Spleen (tissue), 7 donors: ENCODE measurements around the gene LRP2.

ENCODE experiments used
- POLR2A ChIP-seq, 3 donors: fragments of 450-650 bp; IDR thresholded peaks; one replicate each; pipeline ENCODE4 v1.5.1; 2017; ENCODE audit warnings: antibody characterized with exemption in 3 of 3, mild to moderate bottlenecking in 1 of 3
- POLR2AphosphoS5 ChIP-seq, 3 donors: sonication (generic); formaldehyde crosslinking; IDR thresholded peaks; one replicate each; pipeline ENCODE4 v1.5.1; 2017; ENCODE audit warnings: antibody characterized with exemption in 3 of 3
- TF ChIP-seq, protein P1 (sequence below), 11 experiments: fragments of 200-600 bp in 7 of 11; fragments of 450-650 bp in 4 of 11; sonication (generic) in 4 of 11; IDR thresholded peaks in 8 of 11; conservative IDR thresholded peaks in 3 of 11; 1 replicate in 7 of 11; 2 replicates in 4 of 11; pipeline versions ENCODE4 v1.4.0 to v1.8.0; 2016 to 2021; ENCODE audit warnings: antibody characterized with exemption in 11 of 11, inconsistent platforms in 4 of 11, mild to moderate bottlenecking in 1 of 11
- donor health status: DM: no; HTN: no; CAD: no; lungs with moderate emphysema.
- donor health status: DM: no; HTN: no; CAD: no.
- donor health status: DM: no; HTN: no; CAD: no.

DNA sequence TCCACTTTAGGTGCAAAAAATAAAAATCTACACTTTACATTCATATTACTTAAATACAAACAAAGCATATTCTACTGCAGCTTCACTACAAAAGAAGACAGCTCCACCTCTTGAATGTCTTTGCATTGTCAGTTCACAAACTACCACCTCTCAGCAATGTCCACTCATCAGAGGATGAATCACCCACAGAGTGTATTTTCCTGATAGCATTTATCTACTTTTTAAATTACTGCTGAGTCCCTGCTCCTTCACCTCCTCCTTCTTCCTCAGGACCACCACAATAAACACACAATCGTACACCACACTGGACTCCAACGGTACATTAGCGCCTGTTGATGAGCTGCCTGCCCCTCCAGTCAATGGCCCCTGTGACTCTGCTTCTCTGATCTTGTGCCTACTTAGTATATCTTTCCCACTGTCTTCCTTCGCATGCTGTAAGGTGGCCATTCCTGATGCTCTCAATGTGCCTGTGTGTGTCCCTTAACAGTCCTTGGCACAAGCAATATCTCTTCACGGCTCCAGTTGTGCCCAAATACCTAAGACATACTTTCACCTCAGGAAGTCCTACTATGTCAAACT is 172.0 kb downstream of the LRP2 start:
- TF ChIP-seq, protein P1, sequence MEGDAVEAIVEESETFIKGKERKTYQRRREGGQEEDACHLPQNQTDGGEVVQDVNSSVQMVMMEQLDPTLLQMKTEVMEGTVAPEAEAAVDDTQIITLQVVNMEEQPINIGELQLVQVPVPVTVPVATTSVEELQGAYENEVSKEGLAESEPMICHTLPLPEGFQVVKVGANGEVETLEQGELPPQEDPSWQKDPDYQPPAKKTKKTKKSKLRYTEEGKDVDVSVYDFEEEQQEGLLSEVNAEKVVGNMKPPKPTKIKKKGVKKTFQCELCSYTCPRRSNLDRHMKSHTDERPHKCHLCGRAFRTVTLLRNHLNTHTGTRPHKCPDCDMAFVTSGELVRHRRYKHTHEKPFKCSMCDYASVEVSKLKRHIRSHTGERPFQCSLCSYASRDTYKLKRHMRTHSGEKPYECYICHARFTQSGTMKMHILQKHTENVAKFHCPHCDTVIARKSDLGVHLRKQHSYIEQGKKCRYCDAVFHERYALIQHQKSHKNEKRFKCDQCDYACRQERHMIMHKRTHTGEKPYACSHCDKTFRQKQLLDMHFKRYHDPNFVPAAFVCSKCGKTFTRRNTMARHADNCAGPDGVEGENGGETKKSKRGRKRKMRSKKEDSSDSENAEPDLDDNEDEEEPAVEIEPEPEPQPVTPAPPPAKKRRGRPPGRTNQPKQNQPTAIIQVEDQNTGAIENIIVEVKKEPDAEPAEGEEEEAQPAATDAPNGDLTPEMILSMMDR (IDR thresholded peaks at IDR 0.05 in 8 of 11, conservative IDR thresholded peaks at IDR 0.05 in 3 of 11) = no peak
- no peak for TF ChIP-seq POLR2A (IDR thresholded peaks at IDR 0.05)
- no peak for TF ChIP-seq POLR2AphosphoS5 (IDR thresholded peaks at IDR 0.05)
